CD4-positive, alpha-beta T cell treated with Interleukin-4 for 1 hour (primary cell): ENCODE data around the gene RASL10B.
A peak's percentile ranks its signal among the peaks of the same experiment; 100 is the strongest.

Source experiments
- DNase-seq, 2 donors: peaks; one replicate each; pipeline ENCODE4 v3.0.0-alpha.2; 2020 to 2022

The RASL10B gene

DNA sequence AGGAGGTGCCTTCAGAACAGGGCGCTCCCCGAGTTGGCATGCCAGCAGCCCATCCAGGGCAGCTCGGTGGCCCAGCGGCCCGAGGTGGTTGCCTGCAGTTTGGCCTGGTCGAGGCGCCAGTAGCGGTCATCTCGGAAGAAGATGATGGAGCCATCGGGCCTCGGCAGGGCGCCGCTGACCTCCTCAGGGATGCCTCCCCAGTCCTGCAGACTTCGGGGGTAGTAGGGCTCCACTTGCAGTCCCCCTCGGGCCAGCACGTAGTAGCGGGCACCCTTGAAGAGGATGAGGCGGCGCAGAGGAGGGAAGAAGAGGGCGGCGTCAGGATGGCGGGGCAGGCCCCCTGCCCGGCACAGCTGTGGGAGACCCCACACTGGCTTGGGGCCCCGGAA lies 35.0 kb downstream of the RASL10B start:
- DNase-seq, result no peak

GRCh38 chr17:35766903-35767510 lies 35.6 kb downstream of the RASL10B start:
- peak; percentile 25 to 44 for DNase-seq

- DNase-seq, result no peak
Measured at GRCh38 chr17:35768797-35769196, 37.4 kb downstream of the RASL10B start.

DNA sequence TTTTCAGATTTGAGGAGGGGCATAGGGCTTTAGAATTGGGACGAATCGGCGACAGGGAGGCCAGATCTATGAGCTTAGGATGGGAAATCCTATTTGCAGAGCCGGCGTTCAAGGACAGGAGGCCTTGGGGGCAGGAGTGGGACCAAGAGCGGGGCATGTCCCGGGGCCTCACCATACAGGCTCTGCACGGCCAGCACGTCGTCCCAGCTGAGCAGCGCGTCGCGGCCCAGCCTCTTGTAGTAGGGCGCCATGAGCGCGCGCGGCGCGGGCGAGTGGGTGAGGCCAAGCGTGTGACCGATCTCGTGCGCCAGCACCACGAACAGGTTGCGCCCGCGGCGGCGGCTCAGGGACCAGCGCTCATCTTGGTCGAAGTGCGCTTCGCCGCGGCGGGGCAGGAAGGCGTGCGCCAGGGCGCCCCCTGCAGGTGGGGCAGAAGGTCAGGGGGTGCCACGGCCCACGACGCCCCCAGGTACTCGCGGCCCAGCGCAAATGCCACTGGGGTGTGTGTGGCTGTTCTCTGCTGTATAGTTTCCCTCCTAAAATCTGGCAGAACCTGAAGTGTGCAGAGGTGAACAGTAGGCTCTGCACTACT lies 38.6 kb downstream of the RASL10B start:
- DNase-seq, result no peak

DNA sequence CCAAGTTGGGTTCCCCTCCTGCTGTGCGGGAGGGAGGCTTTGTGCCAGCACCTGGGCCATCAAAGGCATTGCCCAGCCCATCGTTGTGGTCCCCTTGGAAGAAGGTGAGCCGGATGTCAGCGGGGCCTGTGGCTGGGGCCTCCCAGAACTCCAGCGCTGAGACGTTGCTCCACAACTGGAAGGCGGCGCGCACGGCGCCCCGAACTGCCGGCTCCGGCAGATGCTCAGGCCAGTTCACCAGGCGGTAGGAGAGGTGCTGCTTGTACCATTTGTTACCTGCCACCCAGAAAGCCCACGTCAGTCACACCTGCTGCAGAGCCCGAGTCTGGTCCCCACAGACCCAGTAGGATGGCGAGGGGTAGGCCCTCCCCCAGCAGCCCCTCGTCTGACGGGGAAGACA lies 41.7 kb downstream of the RASL10B start:
- DNase-seq, result no peak

GRCh38 chr17:35773679-35774425 lies 42.4 kb downstream of the RASL10B start:
- DNase-seq, result no peak

DNA sequence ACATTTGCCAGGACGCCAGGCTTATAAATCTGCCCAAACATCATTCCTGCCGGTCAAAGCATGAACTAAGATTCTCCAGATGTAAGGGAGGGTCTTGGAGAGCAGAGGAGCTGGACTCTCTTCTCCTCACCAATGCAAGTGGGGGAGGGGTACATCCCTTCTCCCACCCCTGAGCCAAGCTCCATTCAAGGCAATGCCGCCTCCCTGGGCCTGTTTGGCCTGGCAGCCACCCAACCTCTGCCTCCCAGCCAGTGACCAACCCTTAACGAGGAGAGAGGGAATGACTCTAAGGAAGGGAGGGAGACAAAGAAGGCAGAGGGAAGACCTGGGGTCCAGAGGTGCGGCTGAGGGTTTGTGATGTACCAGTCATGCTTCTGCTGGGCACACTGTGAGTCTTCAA lies 43.1 kb downstream of the RASL10B start:
- no peak for DNase-seq

DNA sequence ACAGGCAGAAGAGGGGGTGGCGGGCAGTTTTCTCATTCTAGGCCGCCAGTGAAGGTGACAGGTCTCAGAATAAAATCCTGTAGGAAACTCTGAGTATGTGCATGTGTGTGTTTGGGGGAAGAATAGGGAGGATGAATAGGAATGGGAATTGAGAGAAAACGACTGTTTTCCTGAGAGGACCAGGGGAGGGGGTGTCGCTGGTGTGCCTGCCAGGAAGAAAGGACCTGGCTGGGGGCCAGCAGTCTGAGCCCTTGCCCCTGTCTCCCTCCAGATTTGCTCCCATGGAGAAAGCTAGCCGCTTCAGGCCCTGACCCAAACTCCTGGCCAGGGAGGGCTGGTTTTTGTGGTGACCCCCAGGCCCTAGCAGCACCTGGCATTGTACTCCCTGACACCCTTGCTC lies 43.6 kb downstream of the RASL10B start:
- DNase-seq, result no peak

DNA sequence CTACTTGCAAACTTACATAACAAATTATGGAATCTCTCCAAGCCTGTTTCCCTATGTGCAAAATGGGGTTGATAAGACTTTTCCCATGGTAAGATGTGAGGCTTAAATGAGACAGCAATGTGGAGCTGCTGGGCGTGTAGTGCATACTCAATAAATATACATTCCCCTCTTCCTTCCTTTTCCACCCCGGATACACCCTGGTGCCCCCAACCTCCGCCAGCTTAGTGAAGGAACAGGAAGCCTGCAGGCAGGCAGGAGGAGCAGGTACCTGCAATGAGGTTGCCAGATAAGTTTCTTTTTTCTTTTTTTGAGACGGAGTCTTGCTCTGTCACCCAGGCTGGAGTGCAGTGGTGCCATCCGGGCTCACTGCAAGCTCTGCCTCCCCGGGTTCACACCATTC lies 44.1 kb downstream of the RASL10B start:
- DNase-seq, result no peak

GRCh38 chr17:35778641-35779196 lies 47.3 kb downstream of the RASL10B start:
- no peak for DNase-seq

DNA sequence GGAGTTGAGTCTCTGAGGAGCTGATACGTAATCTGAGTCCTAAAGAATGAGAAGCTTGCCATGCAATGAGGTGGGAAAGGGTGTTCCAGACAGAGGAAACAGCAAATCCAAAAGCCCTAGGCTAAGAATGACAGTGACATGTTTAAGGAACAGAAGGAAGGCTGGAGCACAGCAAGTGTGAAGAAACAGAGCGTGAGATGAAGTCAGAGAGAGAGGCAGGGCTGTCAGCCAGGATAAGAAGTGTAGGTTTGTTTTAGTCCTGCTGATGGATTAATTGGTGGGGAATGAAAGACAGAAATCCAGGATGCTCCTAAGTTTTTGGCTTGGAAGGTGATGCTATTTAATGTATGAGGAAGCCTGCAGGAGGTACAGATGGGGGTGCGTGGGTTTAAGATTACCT lies 49.5 kb downstream of the RASL10B start:
- no peak for DNase-seq

GRCh38 chr17:35784895-35785294 lies 53.5 kb downstream of the RASL10B start:
- DNase-seq, result no peak

DNA sequence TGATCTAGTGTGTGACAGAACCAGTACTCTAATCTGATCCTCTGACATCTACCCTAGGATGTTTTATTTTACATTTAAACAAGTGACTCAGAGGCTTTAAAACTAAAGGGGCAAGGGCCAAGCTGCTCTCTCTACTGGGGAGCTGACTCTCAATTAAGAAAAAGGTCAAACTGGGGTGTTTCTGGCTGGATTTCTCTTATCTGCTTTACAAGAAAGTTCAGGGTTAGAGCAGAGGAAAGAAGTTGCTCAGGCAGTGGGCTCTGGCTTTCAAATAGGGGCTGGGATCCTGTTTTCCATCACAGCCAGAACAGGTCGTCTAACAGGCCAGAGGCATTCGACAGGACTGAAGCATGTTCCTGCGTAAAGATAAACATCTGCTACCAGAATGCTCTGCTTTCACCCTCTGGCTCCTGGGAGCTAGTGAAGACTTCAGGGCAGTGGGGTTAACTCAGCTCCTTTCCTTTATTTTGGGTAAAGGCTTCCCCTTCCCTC lies 55.5 kb downstream of the RASL10B start:
- DNase-seq, result no peak

DNA sequence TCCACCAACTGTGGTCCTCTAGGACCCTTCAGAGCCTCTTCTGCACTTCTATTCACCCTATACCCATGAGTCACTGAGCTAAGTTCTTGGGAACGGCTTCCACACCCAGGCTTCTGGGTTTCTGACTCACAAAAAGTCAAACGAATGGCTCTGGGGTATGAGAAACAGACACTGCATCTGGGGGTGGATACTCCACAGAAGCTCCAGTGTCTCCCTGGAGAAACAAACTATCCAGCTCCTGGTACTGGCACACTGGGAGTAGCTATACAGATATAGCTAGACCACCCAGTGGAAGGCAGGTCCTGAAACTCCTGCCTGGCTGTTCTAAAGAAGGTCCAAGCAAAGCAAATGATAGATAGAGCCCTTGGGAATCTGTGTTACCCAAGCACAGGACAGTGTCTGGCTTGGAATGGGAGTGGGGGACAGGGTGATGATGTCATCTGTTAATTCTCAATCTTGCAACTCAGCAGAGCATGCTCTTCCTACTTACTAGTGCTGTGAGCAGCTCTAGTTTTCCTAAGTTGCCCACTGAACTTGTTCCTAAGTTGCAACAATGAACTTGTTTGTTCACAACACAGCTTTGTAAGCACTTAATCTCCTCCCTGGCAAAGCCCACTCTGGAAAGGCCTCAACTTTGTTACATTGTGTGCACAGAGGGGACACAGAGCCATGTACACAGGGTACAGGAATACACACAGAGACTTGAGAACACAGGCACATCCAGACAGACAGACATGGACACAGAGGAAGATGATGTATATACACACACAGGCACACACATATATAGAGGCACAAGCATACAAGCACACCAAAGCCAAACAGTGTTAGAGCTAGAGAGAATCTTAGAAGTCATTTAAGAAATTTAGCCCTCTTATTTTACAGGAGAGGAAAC lies 57.3 kb downstream of the RASL10B start:
- no peak for DNase-seq

GRCh38 chr17:35790841-35791240 lies 59.4 kb downstream of the RASL10B start:
- DNase-seq, result no peak

DNA sequence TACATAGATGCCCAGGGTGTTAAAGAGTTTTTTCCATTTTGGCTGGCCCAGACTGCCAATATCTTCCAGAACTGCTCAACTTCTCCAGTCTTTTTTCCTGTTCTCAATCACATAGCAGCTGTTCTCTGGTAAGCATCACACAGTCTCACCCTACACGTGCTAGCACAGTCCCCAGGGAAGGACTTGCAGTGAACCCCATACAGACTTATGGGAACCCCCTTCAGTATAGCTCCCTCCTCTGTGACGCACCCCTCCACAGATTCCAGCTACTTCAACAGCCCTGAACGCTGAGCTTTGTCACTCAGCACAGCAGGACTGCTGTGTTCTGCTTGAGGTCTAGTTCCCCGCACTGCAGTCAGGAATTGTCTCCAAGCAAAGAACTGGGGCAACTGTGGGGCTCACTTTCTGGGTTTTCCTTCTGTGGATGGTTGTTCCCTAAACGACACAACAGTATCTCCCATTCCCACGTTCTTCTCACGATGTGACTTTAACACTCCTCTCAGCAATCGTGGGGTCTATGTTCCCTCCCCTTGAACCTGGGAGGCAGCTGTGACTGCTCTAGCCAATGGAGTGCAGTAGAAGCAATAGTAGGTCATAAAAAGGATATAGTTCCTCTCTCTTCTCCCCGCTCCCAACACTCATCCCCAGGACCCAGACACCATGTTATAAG lies 60.4 kb downstream of the RASL10B start:
- no peak for DNase-seq
